GM21528 (cell line): ENCODE measurements around the gene ZNF578.
"Not testable (repeated sequence)": the region's sequence is repeated elsewhere in the genome, so short reads cannot be mapped to it uniquely, and the experiment has no call there.

Experiments
- ATAC-seq: cut with Tn5 transposase; IDR thresholded peaks from one replicate; pipeline ENCODE4 v1.9.1; 2021; ENCODE audit warnings: mild to moderate bottlenecking, moderate library complexity; ENCODE audit not compliant: unreplicated experiment, low FRiP score

ZNF578 gene

DNA sequence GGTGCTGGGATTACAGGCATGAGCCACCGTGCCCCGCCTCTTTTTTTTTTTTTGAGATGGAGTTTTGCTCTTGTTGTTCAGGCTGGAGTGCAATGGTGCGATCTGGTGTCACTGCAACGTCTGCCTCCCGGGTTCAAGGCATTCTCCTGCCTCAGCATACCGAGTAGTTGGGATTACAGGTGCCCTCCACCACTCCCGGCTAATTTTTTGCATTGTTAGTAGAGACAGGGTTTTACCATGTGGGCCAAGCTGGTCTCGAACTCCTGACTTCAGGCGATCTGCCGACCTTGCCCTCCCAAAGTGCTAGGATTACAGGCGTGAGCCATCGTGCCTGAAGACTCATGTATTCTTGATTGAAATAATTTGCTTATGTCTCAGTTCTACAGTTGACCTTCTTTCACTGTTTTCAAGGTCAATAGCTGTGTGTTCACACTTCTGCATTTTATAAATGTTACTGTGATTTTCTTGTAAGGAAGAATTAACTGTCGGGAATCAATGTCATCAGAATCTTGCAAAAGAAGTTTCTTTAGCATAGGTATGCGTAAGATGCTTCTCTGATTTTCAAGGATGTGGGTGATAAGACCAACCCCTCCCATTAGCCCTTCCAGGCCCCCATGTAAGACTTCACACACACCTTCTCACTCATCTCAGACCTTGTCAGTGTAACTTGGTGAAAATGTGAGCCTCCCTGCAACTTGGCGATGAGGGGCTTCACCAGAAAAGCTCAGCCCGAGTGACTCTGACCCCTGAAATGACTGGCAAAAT lies 104.1 kb downstream of the ZNF578 start:
- no peak for ATAC-seq

DNA sequence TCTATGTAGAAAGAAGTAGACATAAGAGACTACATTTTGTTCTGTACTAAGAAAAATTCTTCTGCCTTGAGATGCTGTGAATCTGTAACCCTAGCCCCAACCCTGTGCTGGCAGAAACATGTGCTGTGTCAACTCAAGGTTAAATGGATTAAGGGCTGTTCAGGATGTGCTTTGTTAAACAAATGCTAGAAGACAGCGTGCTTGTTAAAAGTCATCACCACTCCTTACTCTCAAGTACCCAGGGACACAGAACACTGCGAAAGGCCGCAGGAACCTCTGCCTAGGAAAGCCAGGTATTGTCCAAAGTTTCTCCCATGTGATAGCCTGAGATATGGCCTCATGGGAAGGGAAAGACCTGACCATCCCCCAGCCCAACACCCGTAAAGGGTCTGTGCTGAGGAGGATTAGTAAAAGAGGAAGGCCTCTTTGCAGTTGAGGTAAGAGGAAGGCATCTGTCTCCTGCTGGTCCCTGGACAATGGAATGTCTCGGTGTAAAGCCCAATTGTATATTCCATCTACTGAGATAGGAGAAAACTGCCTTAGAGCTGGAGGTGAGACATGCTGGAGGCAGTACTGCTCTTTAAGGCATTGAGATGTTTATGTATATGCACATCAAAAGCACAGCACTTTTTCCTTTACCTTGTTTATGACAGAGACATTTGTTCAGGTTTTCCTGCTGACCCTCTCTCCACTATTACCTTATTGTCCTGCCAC lies 105.5 kb downstream of the ZNF578 start:
- not testable (repeated sequence) for ATAC-seq

DNA sequence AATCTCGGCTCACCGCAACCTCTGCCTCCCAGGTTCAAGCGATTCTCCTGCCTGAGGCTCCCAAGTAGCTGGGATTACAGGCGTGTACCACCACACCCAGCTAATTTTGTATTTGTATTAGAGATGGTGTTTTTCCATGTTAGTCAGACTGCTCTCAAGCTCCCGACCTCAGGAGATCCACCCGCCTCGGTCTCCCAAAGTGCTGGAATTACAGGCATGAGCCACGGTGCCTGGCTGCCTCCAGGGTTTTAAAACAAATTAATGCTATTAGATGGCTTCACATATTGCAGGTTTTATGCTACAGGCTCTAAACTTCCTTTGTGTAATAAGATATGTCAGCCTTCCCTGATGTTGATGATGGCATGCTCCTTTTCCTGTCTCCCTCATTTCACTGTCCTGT lies 108.3 kb downstream of the ZNF578 start:
- not testable (repeated sequence) for ATAC-seq
